ENCODE data around the gene GPR3.
"Not testable (repeated sequence)": the region's sequence is repeated elsewhere in the genome, so short reads cannot be mapped to it uniquely, and the experiment has no call there.

GPR3 gene

GRCh38 chr1:27428316-27429028 lies 36.0 kb downstream of the GPR3 start:
- no peak overlapping the region for H3K4me3 ChIP-seq (ENCODE audit: low read depth, low read length)
- peaks cover 29% of the 10 kb centered on the region for H3K4me1 ChIP-seq (ENCODE audit: control insufficient read depth, insufficient read depth, low read length)
- H3K9ac ChIP-seq (ENCODE audit: low read depth, low read length): no peak overlapping the region

GRCh38 chr1:27429029-27429425 lies 36.6 kb downstream of the GPR3 start:
- H3K9ac ChIP-seq (ENCODE audit: low read depth, low read length): no peak overlapping the region
- no peaks in the 10 kb centered on the region for H3K27me3 ChIP-seq (ENCODE audit: control insufficient read depth, insufficient read depth, low read length)
- no peak overlapping the region for H3K4me3 ChIP-seq (ENCODE audit: low read depth, low read length)
- no peaks in the 10 kb centered on the region for H3K9me3 ChIP-seq (ENCODE audit: control insufficient read depth, insufficient read depth, low read length)
- peaks cover 27% of the 10 kb centered on the region for H3K4me1 ChIP-seq (ENCODE audit: control insufficient read depth, insufficient read depth, low read length)
- peaks cover 5% of the 10 kb centered on the region for H3K36me3 ChIP-seq (ENCODE audit: control insufficient read depth, insufficient read depth, low read length)

More at GRCh38 chr1:27428316-27429028, 36.0 kb downstream of the GPR3 start:
- H3K36me3 ChIP-seq (ENCODE audit: control insufficient read depth, insufficient read depth, low read length): peaks cover 5% of the 10 kb centered on the region
- H3K27me3 ChIP-seq (ENCODE audit: control insufficient read depth, insufficient read depth, low read length): no peaks in the 10 kb centered on the region
- no peaks in the 10 kb centered on the region for H3K9me3 ChIP-seq (ENCODE audit: control insufficient read depth, insufficient read depth, low read length)

GRCh38 chr1:27430903-27431600 lies 38.6 kb downstream of the GPR3 start:
- Histone ChIP-seq H3K4me3 (ENCODE audit: low read depth, low read length) (no peak overlapping the region), H3K9ac (ENCODE audit: low read depth, low read length) (no peak overlapping the region), H3K27me3 (ENCODE audit: control insufficient read depth, insufficient read depth, low read length) (no peaks in the 10 kb centered on the region), H3K36me3 (ENCODE audit: control insufficient read depth, insufficient read depth, low read length) (peaks cover 5% of the 10 kb centered on the region), H3K9me3 (ENCODE audit: control insufficient read depth, insufficient read depth, low read length) (no peaks in the 10 kb centered on the region), H3K4me1 (ENCODE audit: control insufficient read depth, insufficient read depth, low read length) (peaks cover 28% of the 10 kb centered on the region)

GRCh38 chr1:27431601-27431940 lies 39.1 kb downstream of the GPR3 start:
- Histone ChIP-seq H3K9me3 (ENCODE audit: control insufficient read depth, insufficient read depth, low read length) (no peaks in the 10 kb centered on the region), H3K9ac (ENCODE audit: low read depth, low read length) (no peak overlapping the region), H3K36me3 (ENCODE audit: control insufficient read depth, insufficient read depth, low read length) (peaks cover 5% of the 10 kb centered on the region), H3K4me3 (ENCODE audit: low read depth, low read length) (no peak overlapping the region), H3K4me1 (ENCODE audit: control insufficient read depth, insufficient read depth, low read length) (peaks cover 32% of the 10 kb centered on the region), H3K27me3 (ENCODE audit: control insufficient read depth, insufficient read depth, low read length) (no peaks in the 10 kb centered on the region)

GRCh38 chr1:27432725-27433124 lies 40.3 kb downstream of the GPR3 start:
- not testable (repeated sequence) for H3K27me3 ChIP-seq (ENCODE audit: control insufficient read depth, insufficient read depth, low read length); H3K4me3 ChIP-seq (ENCODE audit: low read depth, low read length); H3K9me3 ChIP-seq (ENCODE audit: control insufficient read depth, insufficient read depth, low read length); H3K36me3 ChIP-seq (ENCODE audit: control insufficient read depth, insufficient read depth, low read length); H3K9ac ChIP-seq (ENCODE audit: low read depth, low read length)
- peaks cover 38% of the 10 kb centered on the region for H3K4me1 ChIP-seq (ENCODE audit: control insufficient read depth, insufficient read depth, low read length)

GRCh38 chr1:27433706-27434105 lies 41.3 kb downstream of the GPR3 start:
- Histone ChIP-seq H3K27me3 (ENCODE audit: control insufficient read depth, insufficient read depth, low read length) (no peaks in the 10 kb centered on the region), H3K36me3 (ENCODE audit: control insufficient read depth, insufficient read depth, low read length) (no peaks in the 10 kb centered on the region), H3K9me3 (ENCODE audit: control insufficient read depth, insufficient read depth, low read length) (no peaks in the 10 kb centered on the region), H3K4me3 (ENCODE audit: low read depth, low read length) (no peak overlapping the region), H3K4me1 (ENCODE audit: control insufficient read depth, insufficient read depth, low read length) (peaks cover 41% of the 10 kb centered on the region), H3K9ac (ENCODE audit: low read depth, low read length) (no peak overlapping the region)

- no peak overlapping the region for H3K4me3 ChIP-seq (ENCODE audit: low read depth, low read length)
- no peaks in the 10 kb centered on the region for H3K27me3 ChIP-seq (ENCODE audit: control insufficient read depth, insufficient read depth, low read length)
- H3K4me1 ChIP-seq (ENCODE audit: control insufficient read depth, insufficient read depth, low read length): peaks cover 36% of the 10 kb centered on the region
- H3K9ac ChIP-seq (ENCODE audit: low read depth, low read length): no peak overlapping the region
- H3K36me3 ChIP-seq (ENCODE audit: control insufficient read depth, insufficient read depth, low read length): no peaks in the 10 kb centered on the region
- no peaks in the 10 kb centered on the region for H3K9me3 ChIP-seq (ENCODE audit: control insufficient read depth, insufficient read depth, low read length)
These were observed 43.3 kb downstream of the GPR3 start for GRCh38 chr1:27435566-27436203.

GRCh38 chr1:27436204-27437159 lies 44.1 kb downstream of the GPR3 start:
- Histone ChIP-seq H3K4me3 (ENCODE audit: low read depth, low read length) (no peak overlapping the region), H3K9me3 (ENCODE audit: control insufficient read depth, insufficient read depth, low read length) (no peaks in the 10 kb centered on the region), H3K4me1 (ENCODE audit: control insufficient read depth, insufficient read depth, low read length) (peaks cover 31% of the 10 kb centered on the region), H3K36me3 (ENCODE audit: control insufficient read depth, insufficient read depth, low read length) (no peaks in the 10 kb centered on the region), H3K27me3 (ENCODE audit: control insufficient read depth, insufficient read depth, low read length) (no peaks in the 10 kb centered on the region), H3K9ac (ENCODE audit: low read depth, low read length) (no peak overlapping the region)

- no peak overlapping the region for H3K4me3 ChIP-seq (ENCODE audit: low read depth, low read length)
- no peaks in the 10 kb centered on the region for H3K36me3 ChIP-seq (ENCODE audit: control insufficient read depth, insufficient read depth, low read length)
- H3K9me3 ChIP-seq (ENCODE audit: control insufficient read depth, insufficient read depth, low read length): no peaks in the 10 kb centered on the region
- no peaks in the 10 kb centered on the region for H3K27me3 ChIP-seq (ENCODE audit: control insufficient read depth, insufficient read depth, low read length)
- peaks cover 26% of the 10 kb centered on the region for H3K4me1 ChIP-seq (ENCODE audit: control insufficient read depth, insufficient read depth, low read length)
- H3K9ac ChIP-seq (ENCODE audit: low read depth, low read length): no peak overlapping the region
These were observed 46.2 kb downstream of the GPR3 start for GRCh38 chr1:27438621-27439061.

GRCh38 chr1:27439150-27439549 lies 46.7 kb downstream of the GPR3 start:
- H3K27me3 ChIP-seq (ENCODE audit: control insufficient read depth, insufficient read depth, low read length): no peaks in the 10 kb centered on the region
- H3K9ac ChIP-seq (ENCODE audit: low read depth, low read length): no peak overlapping the region
- no peaks in the 10 kb centered on the region for H3K36me3 ChIP-seq (ENCODE audit: control insufficient read depth, insufficient read depth, low read length)
- peaks cover 26% of the 10 kb centered on the region for H3K4me1 ChIP-seq (ENCODE audit: control insufficient read depth, insufficient read depth, low read length)
- no peak overlapping the region for H3K4me3 ChIP-seq (ENCODE audit: low read depth, low read length)
- no peaks in the 10 kb centered on the region for H3K9me3 ChIP-seq (ENCODE audit: control insufficient read depth, insufficient read depth, low read length)

- Histone ChIP-seq H3K27me3 (ENCODE audit: control insufficient read depth, insufficient read depth, low read length) (no peaks in the 10 kb centered on the region), H3K9ac (ENCODE audit: low read depth, low read length) (no peak overlapping the region), H3K4me1 (ENCODE audit: control insufficient read depth, insufficient read depth, low read length) (no peaks in the 10 kb centered on the region)
These were observed 52.2 kb downstream of the GPR3 start for GRCh38 chr1:27444632-27445031.

More at GRCh38 chr1:27444632-27445031, 52.2 kb downstream of the GPR3 start:
- Histone ChIP-seq H3K9me3 (ENCODE audit: control insufficient read depth, insufficient read depth, low read length) (no peaks in the 10 kb centered on the region), H3K4me3 (ENCODE audit: low read depth, low read length) (no peak overlapping the region), H3K36me3 (ENCODE audit: control insufficient read depth, insufficient read depth, low read length) (no peaks in the 10 kb centered on the region)
